Astrocyte of the spinal cord (primary cell): ENCODE results near the gene FAM240B.

Experiments used
- DNase-seq: peaks from one replicate; pipeline ENCODE4 v3.0.0; 2011; ENCODE audit warnings: low read depth, low spot score
- H3K4me3 ChIP-seq: 2 replicates; pipeline ENCODE4 v1.5.1; 2011; ENCODE audit warnings: low read depth, mild to moderate bottlenecking, low read length, moderate library complexity
- in situ Hi-C: cut with HindIII; loops from 2 replicates; pipeline ENCODE4 v1.10.0; 2017; ENCODE audit warnings: low sequenced_read_pairs
- TF ChIP-seq, protein P1 (sequence below): IDR thresholded peaks from 2 replicates; pipeline ENCODE4 v1.5.1; 2012; ENCODE audit warnings: low read depth, mild to moderate bottlenecking, low read length, inconsistent platforms

FAM240B gene

DNA sequence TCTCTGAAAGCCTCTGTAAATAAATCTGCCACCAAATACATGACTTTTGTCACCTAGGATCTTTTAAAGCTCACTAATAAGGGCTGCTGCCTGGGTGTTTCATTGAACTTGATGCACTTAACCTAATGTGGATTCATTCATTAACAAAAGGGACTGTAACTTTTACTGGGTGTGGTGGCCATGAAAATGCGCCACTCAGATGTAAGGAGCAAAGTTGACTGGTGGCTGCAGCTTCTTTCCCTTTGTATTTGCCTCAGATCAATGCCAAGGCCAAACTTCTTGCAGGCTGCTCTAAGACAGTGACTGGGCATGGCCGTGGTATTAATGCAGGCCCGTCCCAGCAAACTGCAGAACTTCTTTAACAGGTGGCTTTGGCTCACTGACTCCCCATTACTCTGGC, 22.9 kb downstream of the FAM240B start:
- no peak for DNase-seq
- H3K4me3 ChIP-seq, result no peak overlapping the region
- TF ChIP-seq, protein P1, sequence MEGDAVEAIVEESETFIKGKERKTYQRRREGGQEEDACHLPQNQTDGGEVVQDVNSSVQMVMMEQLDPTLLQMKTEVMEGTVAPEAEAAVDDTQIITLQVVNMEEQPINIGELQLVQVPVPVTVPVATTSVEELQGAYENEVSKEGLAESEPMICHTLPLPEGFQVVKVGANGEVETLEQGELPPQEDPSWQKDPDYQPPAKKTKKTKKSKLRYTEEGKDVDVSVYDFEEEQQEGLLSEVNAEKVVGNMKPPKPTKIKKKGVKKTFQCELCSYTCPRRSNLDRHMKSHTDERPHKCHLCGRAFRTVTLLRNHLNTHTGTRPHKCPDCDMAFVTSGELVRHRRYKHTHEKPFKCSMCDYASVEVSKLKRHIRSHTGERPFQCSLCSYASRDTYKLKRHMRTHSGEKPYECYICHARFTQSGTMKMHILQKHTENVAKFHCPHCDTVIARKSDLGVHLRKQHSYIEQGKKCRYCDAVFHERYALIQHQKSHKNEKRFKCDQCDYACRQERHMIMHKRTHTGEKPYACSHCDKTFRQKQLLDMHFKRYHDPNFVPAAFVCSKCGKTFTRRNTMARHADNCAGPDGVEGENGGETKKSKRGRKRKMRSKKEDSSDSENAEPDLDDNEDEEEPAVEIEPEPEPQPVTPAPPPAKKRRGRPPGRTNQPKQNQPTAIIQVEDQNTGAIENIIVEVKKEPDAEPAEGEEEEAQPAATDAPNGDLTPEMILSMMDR, result no peak
- in situ Hi-C loops, result no loop called here

DNA sequence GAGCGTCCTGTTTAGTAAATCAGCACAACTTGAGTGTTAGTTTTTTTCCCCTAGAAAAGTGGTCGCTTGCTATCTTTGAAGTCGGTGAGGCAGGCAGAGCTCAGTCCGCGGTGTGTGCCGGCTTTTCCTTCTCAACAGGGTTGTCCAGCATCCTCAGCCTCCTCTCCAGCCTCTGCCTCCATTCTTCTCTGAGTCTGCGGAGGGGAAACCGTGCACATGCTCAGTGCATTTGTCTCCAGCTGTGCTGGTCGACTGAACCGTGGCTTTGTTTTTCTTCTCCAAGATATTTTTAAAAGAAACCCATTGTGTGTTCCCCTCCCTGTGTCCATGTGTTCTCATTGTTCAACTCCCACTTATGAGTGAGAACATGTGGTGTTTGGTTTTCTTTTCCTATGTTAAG, 25.3 kb downstream of the FAM240B start:
- no peak for DNase-seq
- TF ChIP-seq, protein P1, result no peak
- no peak overlapping the region for H3K4me3 ChIP-seq
- in situ Hi-C loops, result no loop called here

DNA sequence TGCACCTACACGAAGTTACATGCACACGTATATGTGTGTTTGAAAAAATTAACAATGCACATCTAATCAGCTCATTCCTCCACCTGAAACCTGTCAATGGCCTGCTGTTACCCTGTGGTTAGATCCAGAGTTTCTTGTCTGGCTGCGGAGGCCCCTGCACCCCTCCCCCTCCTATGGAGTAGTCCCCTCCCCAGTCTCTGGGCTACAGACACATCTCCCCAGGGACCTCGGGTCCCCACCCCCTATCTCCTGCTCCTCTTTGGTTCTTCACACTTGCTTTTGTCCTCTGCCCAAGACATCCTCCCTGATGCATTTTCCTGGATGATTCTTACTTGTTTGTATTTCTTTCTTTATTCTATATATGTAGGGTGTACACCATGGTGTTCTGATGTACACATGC, 27.2 kb downstream of the FAM240B start:
- no peak for DNase-seq
- TF ChIP-seq, protein P1, result no peak
- in situ Hi-C loops, result no loop called here
- no peak overlapping the region for H3K4me3 ChIP-seq

DNA sequence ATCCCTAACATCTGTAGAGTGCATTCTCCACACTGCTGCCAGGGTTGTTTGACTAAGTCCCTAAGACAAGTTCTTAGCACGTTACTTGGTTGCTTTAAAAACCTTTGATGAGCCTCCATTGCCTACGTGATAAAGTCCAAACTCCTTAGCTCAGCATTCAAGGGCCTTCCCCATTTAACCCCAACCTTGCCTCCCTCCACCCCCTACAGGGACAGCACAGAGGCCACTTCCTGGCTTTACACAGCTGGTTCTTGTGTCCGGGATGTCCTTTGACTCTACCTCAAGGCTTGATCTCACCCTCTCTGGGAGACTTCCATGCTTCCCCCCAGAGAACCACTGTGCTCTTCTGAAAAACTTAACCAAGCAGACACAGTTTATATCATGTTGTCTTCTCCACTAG, 29.4 kb downstream of the FAM240B start:
- TF ChIP-seq, protein P1, result no peak
- no peak for DNase-seq
- no peak overlapping the region for H3K4me3 ChIP-seq
- in situ Hi-C loops, result no loop called here

DNA sequence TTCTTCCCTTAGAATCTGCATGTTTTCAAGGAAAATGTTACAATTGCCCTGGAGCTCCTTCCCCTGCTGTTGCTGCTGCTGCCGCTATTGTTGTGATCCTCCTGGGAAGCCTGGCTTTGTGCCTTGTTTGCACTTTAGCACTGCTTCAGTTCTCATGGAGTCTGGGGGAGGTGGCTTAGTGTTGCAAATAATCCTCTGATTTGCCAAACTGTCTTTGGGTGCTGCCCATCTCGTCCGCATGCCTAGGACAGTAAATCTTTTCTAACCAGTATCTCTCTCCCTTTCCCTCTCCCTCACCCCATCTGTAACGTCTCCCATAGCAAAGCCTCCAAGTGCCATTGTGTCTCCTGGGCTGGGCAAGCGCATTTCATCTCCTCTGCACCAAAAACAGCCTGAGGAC, 30.3 kb downstream of the FAM240B start:
- H3K4me3 ChIP-seq, result no peak overlapping the region
- in situ Hi-C loops, result no loop called here
- TF ChIP-seq, protein P1, result no peak
- DNase-seq, result peak; percentile 62

DNA sequence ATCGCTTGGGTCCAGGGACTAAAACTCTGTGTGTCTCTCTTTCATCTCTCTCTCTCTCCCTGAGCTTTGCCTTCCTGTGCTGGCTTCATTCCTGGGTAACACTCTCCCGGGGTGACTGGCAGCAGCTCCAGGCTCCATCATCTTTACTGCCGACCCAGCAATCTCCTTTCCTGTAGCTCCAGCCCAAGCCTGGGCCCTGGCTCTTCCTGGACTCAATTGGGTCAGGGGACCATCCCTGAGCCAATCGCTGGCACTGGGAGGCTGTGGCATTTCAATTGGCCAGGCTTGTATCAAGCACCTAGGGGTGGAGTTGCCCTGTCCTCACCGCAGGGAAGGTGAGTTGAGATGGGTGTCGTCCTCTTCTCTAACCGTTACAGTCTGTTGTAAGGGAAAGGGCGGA, 31.9 kb downstream of the FAM240B start:
- H3K4me3 ChIP-seq, result no peak overlapping the region
- no peak for DNase-seq
- in situ Hi-C loops, result no loop called here
- TF ChIP-seq, protein P1, result no peak

- TF ChIP-seq, protein P1, result no peak
Observed at GRCh38 chr9:38687389-38687842, 32.5 kb downstream of the FAM240B start.

More at GRCh38 chr9:38687389-38687842, 32.5 kb downstream of the FAM240B start:
- H3K4me3 ChIP-seq, result no peak overlapping the region
- in situ Hi-C loops, result no loop called here
- peak; percentile 39 for DNase-seq
